Activated T-cell treated with anti-CD3 and anti-CD28 coated beads, Interleukin-2, amount 50 U/mL, for 72 hours (primary cell): ENCODE data around the gene ZWINT. TPM values are rescaled to one million over a fixed set of nuclear protein-coding genes. Genes with fewer than 3 reads are reported as not detected.

ENCODE experiments used
- ATAC-seq, 2 donors: fragments of 150-1000 bp; cut with Tn5 transposase; replicated peaks in 1 of 2; 2 replicates each; pipeline ENCODE4 v1.10.0; 2021; ENCODE audit warnings: moderate library complexity in 2 of 2, mild to moderate bottlenecking in 1 of 2
- DNase-seq, 2 donors: peaks; one replicate each; pipeline ENCODE4 v3.0.0; 2021 to 2022; ENCODE audit warnings: mixed read lengths in 1 of 2
- H3K27ac Mint-ChIP-seq: one replicate; pipeline ENCODE4 v1.8.0; 2022; ENCODE audit warnings: mild to moderate bottlenecking, moderate library complexity, mixed read lengths
- H3K27me3 Mint-ChIP-seq: one replicate; pipeline ENCODE4 v1.8.0; 2022; ENCODE audit warnings: low read depth, mixed read lengths
- H3K36me3 Mint-ChIP-seq, 2 donors: one replicate each; pipeline ENCODE4 v1.8.0; 2022; ENCODE audit warnings: mixed read lengths in 2 of 2, mild to moderate bottlenecking in 1 of 2; ENCODE audit not compliant: insufficient read depth in 2 of 2
- H3K4me1 Mint-ChIP-seq: one replicate; pipeline ENCODE4 v1.8.0; 2022; ENCODE audit warnings: low read depth, mixed read lengths
- H3K4me3 Mint-ChIP-seq, 2 donors: one replicate each; pipeline ENCODE4 v1.8.0; 2022; ENCODE audit warnings: mild to moderate bottlenecking in 2 of 2, mixed read lengths in 2 of 2, moderate library complexity in 2 of 2
- H3K9me3 Mint-ChIP-seq, 2 donors: one replicate each; pipeline ENCODE4 v1.8.0; 2022; ENCODE audit warnings: mixed read lengths in 2 of 2
- total RNA-seq, 2 donors: library from RNA; stranded (reverse); gene quantifications; one replicate each; pipeline ENCODE4 v1.2.3, GENCODE V29; 2022

The ZWINT gene
- total RNA-seq, 2 donors from 2014 or later = 59.3 to 85.4 TPM

DNA sequence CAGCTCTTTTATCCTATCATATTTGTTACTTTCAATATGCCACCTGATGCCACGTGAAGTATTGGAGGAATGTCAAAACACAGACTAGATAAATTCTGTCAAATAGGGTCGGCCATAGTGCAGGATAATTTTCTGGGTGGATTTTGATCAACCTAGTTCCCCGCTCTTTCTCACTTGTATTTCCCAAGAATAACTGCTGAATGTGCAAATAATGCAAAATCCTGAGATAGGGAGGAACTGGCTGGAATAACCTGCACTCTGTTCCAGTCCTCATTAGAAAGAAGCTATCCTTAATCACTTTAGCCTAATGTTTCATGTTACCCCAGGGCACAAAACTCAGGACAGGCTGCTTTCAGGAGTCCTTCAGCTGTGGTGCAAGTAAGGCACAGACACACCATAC, 33.9 kb downstream of the ZWINT start:
- H3K27ac Mint-ChIP-seq = no peak overlapping the region

DNA sequence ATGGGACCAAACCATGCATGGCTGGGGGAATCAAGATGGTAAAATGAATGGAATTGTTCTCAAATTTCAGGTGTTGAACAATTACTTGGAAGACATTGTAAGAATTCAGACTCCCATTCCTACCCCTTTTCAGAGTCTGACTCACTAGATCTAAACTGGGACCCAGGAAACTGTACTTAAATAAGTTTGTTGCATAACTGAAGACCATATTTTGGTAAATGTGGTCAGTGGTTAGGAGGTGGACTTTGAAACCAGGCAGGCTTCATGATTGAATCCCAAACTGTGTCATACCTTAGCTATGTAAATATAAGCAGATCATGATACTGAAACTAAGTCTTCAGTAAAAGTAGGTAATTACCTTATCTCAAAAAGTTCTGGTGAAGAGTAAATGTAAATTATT, 41.7 kb downstream of the ZWINT start:
- Mint-ChIP-seq H3K9me3 (peaks cover 2 to 11% of the 10 kb centered on the region in 2 donors), H3K27ac (no peak overlapping the region), H3K27me3 (no peaks in the 10 kb centered on the region), H3K4me3 (no peak overlapping the region), H3K36me3 (no peaks in the 10 kb centered on the region), H3K4me1 (no peaks in the 10 kb centered on the region)
- no peak for ATAC-seq
- DNase-seq = no peak

More for the DNA sequence above, 33.9 kb downstream of the ZWINT start:
- ATAC-seq (no peak), DNase-seq (no peak)
- Mint-ChIP-seq H3K9me3 (peaks cover 0 to 7% of the 10 kb centered on the region in 2 donors), H3K4me3 (no peak overlapping the region), H3K36me3 (no peaks in the 10 kb centered on the region), H3K4me1 (no peaks in the 10 kb centered on the region), H3K27me3 (no peaks in the 10 kb centered on the region)

DNA sequence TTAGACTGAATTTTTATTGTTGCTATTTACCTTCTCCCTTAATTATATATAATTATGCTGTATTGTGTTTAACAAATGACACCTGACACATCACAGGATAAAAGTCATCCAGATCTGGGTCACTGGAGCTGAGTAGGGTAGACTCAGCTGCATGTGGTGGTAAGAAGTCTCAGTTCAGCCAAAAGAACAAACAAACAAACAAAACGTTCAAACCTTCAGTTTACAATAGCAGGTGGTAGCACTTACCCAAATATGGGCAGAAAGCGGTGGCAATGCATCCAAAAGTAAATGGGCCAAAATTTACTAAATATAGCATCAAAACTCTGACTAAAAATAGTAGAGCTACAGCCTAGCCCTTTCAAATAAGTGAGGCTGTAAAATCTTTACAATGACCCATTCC, 42.2 kb downstream of the ZWINT start:
- peaks cover 2 to 11% of the 10 kb centered on the region in 2 donors for H3K9me3 Mint-ChIP-seq
- no peaks in the 10 kb centered on the region for H3K36me3 Mint-ChIP-seq
- no peaks in the 10 kb centered on the region for H3K27me3 Mint-ChIP-seq
- no peaks in the 10 kb centered on the region for H3K4me1 Mint-ChIP-seq
- H3K27ac Mint-ChIP-seq = no peak overlapping the region
- DNase-seq (no peak), ATAC-seq (no peak)
- H3K4me3 Mint-ChIP-seq = no peak overlapping the region

DNA sequence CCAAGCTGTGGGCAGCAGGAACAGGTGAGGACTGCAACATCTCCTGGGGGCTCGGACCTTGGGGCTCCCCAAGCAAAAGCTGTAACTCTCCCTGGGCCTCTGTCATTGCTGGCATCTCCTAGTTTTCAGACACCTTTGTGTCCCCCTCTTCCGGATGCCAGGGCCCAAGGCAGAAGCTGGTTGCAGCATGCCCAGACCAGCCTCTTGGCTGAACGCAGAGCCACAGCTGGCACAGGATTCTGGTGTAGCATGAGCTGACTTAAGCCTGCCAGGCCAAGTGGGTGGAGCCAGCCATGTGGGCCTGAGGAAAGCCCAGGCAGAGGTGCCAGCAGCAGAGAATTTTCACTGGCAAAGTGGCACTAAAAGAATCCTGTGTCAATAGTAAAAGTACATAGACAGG, 43.5 kb downstream of the ZWINT start:
- no peaks in the 10 kb centered on the region for H3K27me3 Mint-ChIP-seq
- H3K27ac Mint-ChIP-seq = no peak overlapping the region
- H3K9me3 Mint-ChIP-seq = peaks cover 2 to 5% of the 10 kb centered on the region in 2 donors
- DNase-seq (no peak), ATAC-seq (no peak)
- H3K4me3 Mint-ChIP-seq = no peak overlapping the region
- no peaks in the 10 kb centered on the region for H3K36me3 Mint-ChIP-seq
- no peaks in the 10 kb centered on the region for H3K4me1 Mint-ChIP-seq

DNA sequence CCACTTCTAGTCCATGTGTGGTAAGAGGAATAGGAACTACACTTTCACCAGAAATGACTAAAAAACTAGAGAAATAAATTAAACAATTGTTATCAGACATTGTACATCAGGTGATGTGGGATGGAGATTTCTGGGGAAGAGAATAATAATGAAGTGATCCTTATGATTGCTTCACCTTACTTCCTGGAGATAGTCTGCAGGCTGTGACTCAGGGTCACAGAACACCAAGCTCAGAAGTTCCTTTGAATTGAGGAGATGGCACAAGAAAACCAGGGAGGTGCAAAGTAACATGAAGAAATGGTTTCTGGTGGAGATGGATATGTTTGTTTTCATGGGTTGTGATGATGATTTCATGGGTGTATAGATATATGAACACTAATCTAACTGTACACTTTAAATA, 44.5 kb downstream of the ZWINT start:
- no peak overlapping the region for H3K27ac Mint-ChIP-seq
- no peak for DNase-seq
- H3K4me3 Mint-ChIP-seq = no peak overlapping the region
- H3K27me3 Mint-ChIP-seq = no peaks in the 10 kb centered on the region
- H3K9me3 Mint-ChIP-seq = peaks cover 2 to 4% of the 10 kb centered on the region in 2 donors
- H3K36me3 Mint-ChIP-seq = no peaks in the 10 kb centered on the region
- ATAC-seq = no peak
- H3K4me1 Mint-ChIP-seq = no peaks in the 10 kb centered on the region
